GM19238 (cell line): ENCODE measurements around the gene TMEM53.
A peak's percentile ranks its signal among the peaks of the same experiment; 100 is the strongest.

ENCODE experiments used
- DNase-seq: peaks from one replicate; pipeline ENCODE4 v3.0.0; 2011; ENCODE audit warnings: low spot score; ENCODE audit not compliant: insufficient read length

Gene TMEM53

DNA sequence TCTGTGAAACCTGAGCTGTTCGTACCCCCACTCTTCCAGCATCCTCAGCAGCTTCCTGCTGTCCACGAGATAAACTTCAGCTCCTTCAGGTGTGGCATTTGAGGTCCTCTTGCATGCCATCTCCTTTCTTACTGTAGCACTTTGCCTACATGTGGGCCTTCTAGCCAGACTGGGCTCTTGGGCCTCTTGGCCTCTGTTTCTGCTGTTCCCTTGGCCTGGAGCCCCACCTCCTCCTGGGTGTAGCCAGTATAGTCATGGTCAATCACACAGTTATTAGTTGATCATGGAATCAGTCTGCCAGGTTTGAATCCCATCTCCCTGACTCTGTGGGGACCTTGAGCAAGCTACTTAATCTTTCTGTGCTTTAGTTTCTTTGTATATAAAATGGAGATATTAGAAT, 26.4 kb downstream of the TMEM53 start:
- no peak for DNase-seq

DNA sequence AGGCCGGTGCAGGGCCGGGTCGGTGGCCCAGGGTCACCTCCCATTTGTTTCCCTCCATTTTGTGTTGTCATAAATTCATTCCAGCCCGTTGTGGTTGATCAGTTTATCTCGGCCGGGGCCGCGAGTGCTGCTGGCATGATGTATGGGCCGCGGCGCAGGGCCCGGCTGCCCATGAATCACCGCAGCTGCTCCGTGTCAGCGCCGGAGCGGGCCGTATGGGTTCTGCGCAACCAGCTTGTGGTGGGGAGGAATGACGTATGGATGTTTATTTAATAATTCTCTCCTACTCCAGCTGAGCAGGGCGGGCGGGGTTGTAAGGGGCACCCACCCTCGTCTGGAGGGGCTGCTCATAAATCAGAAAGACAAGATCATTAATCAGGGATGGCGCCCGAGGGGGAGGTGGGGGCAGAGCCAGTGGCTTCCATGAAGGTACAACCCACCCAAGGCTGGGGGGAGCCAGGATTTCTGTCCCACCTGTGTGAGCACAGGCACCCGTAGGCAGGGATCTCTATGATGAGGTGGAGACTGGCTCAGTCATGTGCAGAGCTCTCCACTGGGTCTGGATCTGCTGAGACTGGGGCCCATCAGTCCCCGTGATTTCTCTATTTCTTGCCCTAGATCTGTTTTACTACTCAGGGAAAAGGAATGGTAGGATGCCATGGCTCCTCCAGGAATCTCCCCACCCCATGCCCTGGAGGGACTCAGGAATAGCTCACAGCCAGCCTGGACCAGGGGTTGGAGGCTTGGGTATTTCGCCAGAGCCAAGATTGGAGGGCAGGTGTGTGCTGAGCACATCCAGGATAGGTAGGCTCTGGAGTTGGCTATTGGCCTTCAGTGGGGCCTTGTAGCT, 27.8 kb downstream of the TMEM53 start:
- no peak for DNase-seq

DNA sequence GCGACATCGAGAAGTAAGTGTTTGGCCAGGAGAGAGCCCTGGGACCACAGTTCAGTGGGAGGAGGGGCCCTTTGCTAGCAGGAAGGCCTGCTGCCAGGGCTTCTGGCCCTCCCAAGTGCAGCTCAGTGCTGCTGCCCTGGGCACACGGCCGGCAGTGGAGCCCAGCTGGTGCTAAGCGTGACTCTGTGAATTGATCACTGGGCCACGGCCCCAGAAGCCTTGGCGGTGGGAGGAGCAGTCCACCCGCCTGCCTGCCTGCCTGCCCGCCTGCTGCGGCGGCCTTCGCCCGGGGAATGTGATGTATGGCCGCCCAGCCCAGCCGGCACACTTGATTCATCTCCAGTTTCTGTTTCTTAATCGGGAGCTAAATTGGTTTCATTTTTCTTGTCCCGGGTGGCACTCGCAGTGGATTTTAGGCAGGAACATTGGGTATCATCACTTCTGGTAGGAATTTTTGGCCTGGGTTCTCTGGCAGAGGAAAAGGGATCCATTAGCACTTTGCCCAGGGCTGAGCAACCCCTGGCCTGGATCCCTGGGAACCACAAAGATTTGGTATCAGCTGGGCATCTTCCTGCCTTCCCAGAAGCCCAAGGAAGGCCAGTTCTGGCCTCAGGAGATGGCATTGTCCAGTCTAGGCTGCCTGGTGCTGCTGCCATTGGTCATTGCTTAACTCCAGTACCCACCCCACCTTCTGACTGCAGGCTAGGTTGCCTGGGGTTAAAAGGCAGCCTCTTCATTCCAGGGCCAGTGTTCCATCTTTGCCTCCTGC, 28.6 kb downstream of the TMEM53 start:
- no peak for DNase-seq

DNA sequence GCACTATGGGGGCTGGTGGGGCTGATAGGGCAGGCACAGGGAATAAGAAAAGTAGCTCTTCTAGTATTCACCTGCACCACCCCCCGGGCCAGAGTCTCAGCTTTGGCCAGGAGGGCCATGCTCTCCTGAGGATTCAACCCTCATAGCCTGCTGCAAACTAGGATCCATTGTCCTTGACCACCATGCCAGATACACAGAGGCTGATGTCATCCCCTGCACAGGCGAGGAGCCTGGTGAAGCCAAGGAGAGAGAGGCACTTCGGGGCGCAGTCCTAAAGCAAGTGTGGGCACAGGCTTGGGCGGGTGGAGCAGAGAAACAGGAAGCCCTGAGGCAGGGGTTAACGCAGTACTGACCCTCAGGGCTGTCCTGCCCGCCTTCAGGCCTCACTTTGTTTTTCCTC, 29.5 kb downstream of the TMEM53 start:
- DNase-seq, result no peak

DNA sequence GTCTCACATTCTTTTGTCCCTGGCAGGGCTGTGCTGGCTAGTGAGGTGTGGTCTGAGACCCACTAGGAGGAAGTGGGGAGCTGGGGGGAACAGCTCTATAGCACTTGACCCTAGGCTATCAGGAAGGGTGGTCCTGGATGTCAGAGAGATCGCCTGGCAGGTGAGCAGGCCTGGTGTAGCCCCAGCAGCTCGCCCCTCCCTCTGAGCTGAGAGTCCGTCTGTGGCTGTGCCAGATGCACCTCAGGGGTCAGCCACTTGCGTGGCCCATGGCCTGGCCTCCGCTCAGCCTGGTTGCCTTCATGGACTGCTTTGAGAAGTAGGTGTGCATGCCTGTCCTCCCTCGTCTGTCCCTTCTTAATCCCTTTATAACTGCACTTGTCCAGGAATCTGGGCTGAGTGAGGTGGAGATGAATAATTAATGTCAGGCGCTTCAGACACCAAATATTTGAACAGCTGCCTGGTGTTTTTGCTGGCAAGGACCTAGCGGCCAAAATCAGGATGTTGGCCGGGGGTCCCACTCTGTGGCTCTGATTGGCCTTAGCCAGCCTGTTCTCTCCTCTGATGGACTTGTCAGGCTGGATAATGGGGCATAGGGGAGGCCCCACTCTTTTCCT, 30.5 kb downstream of the TMEM53 start:
- no peak for DNase-seq

DNA sequence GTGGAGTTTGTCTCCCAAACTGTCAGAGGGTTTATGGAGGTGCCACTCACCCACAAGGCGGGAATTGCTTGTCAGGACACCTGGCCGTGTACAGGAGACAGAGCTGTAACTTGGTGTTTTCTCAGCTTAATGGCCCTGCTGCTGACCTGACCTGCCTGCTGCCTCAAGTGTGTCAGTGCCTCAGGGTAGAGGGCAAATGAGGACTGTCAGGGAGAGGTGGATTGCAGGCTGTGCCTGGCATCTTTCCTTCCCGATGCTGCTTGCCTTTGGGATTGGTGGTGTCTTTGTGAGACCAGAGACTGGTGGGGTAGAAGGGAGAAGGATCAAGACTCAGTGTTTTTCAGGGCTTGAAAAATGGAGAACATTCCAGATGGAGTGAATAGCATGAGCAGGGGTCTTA, 31.4 kb downstream of the TMEM53 start:
- no peak for DNase-seq

DNA sequence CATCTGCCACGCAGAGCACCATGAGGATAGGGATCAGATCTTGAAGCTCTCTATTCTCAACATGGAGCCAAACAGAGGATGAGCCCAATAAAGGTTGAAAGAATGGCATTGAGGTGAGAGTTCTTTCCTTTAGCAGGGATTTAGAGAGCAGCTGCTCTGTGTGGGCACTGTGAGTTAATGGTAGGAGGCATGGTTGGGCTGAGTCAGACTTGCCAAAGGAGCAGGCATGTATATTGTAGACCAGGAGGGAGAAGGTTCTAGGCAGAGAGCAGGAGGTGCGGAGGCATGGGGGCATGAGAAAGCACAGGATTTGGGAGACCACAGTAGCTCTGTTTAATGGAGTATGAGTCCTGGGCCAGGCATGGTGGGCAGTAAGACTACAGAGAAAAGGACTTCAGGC, 32.0 kb downstream of the TMEM53 start:
- no peak for DNase-seq

DNA sequence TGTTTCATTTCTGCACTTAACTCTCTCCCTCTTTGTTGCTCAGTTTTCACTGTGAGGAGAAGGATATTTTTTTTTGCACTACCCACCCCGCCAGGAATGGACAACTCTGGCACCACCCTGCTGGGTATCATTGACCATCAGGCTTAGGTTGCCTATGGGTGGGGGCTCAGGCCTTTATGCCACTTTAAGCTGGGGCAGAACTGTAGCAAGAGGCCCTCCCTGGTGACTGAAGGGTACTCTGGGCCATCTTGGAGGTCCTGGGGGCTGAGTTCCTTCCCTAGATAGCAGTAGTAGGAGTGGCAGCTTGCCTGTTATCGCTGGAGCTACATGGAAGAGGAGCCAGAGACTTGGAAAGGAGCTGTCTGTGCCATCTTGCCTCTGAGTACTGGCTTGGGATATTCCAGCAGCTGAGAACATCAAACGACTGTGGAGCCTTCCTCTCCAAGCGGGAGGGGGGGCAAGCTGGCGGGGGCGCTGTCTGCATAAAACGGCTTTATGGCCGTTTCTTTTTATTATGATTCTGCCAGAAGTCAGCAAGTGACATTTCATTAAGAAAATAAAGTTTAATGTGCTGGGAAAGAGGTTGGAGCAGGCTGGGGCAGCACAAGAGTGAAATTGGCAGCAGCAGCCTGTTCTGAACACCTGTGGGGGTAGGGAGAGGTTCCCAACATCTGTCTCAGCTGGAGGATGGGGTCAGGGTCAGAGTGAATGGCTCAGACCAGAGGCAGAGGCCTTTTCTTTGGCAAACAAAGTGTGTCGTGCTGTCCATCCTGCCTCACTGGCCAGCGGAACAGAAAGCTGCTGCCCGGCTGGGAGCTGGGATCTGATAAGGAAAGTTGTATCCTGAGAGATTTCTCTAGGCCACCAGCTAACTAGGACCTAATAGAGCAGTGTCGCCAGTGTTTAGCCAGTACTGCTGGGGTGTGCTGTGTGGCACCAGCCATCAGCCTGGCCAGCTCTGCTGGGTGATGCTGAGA, 32.9 kb downstream of the TMEM53 start:
- no peak for DNase-seq

DNA sequence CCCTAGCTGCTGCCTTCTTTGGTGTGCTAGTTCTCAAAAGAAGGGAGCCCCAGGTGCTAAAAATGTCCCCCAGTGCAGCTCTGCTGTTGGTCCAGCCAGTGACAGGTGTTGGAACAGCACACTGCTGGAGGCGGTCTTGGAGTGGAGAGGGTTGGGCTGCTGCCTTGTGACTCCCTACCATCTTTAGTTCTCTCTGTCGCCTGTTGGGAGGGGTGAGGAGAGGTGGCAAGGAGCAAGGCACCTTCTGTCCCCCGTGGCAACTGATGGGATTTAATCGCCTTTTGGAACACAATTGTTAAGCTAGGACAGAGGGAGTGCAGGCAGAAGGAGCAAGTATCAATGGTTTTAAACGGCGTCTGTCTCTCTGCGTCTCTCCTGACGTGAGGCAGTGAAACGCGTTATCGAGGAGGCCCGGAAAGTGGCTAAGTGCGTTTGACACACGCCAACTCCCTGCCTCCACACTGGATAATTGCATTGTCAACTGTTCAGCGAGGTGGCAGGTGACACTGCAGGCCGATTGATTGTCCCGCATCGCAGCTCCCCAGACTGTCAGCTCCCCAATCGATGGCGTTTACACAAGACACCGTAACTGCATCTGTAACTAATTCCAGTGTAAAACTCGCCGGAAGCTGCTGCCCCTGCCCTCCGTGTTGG, 34.0 kb downstream of the TMEM53 start:
- DNase-seq, result no peak

DNA sequence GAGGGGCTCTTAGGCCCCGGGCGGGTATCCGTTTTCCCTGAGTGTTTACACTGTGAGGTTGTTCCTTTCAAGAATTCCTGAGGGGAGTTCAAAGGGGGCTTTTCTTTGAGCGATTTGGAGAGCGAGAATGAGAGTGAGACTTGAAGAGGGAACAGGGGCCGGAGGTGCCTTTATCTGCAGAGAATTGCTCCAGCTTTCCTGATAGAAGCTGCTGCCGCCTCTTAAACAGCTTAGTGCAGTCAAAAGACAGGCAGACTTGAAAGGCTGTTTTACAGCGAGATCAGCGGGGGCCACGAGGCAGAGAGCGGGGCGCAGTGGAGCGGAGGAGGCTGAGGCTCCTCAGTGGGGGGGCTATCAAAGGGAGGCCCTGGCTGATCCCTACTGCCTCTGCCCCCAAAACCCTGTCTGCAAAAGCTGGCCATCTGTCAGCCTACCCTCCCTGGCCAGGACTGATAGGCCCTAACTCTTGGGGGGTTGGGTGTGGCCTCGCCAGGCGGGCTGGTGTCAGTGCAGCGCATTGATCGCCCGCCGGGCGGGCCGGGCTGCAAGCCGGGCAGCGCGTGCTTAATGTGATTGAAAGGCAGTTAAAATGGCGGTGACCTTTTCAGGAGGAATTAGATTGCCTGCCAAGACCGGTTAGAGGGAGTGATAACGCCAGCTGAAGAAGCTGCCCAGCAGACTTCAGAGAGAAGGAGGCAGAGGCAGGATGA, 36.4 kb downstream of the TMEM53 start:
- no peak for DNase-seq

DNA sequence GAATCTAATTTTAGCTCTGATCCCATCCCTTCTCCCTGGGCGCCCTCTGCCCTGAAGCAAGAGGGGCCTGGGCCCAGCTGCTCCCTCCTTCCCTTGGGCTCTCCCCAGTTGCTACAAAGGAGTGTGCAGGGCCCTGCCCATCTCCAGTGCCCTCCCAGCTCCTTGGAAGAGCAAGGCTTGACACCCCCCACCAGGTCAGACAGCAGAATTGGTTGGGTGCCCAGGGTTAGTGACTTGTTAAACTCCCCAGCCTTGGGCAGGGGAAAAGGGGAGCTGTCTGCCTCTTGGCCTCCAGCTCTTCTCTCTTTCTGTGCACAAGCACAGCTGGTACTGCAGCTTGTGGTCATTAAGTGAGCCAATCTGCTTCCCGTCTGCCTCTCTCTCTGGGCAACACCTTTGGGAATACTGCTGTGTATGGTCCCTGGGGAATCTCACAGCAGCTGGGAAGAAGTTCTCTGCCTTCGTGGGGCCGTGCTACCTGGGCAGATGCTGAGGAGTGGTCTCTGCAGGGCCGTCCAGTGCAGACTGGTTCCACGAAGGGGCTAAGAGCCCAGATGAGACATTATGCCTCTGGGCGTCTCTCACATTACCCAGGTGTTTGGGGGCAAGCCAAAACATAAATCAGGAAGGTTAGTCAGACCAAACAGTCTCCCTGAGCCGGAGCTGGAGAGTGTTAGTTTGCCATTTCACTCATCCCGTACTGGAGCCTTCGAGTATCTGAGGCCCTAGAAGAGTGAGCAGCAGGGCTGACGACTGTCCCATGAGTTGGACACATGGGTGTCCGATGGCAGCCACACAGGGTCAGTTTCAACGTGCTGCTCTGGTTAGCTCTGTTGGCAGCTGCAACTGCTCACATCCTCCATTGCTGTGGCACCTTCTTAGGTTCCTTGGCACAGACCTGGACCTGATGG, 37.3 kb downstream of the TMEM53 start:
- DNase-seq, result no peak

DNA sequence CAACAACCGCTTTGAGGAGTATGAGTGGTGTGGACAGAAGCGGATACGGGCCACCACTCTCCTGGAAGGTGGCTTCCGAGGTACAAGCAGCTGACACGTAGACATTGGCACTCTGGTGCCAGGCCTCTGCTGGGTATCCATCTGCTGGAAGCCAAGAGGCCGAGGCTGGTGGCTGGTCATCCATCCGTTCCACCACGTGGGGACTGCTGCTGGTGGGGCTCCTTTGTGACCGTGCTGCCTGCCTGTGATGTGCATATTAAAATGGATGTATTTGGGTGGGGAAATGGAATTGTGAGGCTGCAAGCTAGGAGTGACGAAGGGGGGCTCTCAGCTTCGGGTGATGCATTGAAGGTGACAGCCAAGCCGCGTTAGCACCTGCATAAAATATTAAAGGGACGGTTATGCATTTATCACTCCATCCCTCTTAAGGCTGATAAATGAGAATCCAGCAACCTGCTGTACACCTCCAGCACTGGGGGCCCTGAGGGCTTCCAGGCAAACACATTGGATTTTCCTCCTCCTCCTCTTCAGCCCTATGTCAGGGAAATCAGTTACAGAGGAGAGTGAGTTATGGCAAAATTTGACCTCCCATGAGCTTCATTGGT, 38.1 kb downstream of the TMEM53 start:
- DNase-seq, result no peak

DNA sequence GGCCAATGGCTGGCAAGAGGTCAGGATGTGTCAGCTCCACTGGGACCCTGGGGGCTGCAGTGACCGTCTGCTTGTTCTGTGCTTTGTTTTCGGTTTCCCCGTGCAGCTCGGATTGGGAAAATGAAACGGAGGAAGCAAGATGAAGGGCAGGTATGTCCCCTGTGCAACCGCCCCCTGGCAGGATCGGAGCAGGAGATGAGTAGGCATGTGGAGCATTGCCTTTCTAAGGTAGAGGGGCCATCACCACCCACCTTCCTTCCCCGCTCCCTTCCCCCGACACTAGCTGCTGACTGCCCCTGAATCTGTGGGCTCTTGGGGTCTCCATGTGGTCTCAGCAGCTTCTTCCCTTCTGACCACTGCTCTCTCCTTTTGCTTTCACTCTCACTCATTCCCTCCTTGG, 38.8 kb downstream of the TMEM53 start:
- no peak for DNase-seq

DNA sequence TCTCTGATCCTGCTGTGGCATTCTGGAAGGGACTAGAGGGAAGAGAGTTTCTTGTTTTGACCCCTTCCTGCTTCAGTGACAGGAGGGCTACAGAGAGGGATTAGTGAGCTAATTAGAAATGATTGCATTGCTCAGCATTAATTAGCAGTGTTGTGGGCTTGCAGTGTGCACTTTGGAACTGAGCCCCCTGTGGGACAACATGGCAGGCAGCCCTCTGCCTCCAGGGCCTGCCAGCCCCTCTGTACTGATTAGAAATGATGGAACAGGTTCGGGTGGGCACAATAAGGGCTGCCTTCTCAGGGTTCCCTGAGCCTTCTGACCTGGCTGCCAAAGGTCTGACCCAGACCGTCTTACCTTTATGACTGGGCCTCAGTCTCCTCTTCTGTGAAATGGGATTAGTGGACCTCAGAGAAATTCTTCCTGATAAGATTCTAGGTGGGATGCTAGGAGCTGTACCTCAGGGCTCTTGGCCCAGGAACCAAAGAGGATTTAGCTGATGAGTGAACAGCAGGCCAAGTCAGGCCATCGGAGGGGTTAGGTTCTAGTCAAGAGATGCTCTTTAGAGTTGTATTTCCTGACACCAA, 39.6 kb downstream of the TMEM53 start:
- DNase-seq, result no peak

DNA sequence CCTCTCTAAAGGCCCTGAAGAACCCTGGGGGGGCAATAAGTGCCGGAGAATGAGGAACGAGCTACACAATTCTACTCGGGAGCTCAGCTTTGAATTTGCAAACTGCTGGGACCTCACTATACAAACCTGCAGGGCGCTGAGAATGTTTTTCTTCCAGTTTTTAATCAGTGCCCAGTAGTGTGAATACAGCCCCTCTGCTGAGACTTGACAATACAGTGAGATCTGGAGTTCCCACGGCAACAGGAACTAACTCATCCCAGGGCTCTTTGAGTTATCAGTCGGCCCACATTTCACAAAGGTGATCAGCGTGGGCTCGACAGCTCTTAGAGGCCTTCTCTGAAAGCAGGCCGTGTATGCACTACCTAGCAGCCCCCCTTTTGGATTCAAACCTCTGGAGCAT, 41.7 kb downstream of the TMEM53 start:
- no peak for DNase-seq

DNA sequence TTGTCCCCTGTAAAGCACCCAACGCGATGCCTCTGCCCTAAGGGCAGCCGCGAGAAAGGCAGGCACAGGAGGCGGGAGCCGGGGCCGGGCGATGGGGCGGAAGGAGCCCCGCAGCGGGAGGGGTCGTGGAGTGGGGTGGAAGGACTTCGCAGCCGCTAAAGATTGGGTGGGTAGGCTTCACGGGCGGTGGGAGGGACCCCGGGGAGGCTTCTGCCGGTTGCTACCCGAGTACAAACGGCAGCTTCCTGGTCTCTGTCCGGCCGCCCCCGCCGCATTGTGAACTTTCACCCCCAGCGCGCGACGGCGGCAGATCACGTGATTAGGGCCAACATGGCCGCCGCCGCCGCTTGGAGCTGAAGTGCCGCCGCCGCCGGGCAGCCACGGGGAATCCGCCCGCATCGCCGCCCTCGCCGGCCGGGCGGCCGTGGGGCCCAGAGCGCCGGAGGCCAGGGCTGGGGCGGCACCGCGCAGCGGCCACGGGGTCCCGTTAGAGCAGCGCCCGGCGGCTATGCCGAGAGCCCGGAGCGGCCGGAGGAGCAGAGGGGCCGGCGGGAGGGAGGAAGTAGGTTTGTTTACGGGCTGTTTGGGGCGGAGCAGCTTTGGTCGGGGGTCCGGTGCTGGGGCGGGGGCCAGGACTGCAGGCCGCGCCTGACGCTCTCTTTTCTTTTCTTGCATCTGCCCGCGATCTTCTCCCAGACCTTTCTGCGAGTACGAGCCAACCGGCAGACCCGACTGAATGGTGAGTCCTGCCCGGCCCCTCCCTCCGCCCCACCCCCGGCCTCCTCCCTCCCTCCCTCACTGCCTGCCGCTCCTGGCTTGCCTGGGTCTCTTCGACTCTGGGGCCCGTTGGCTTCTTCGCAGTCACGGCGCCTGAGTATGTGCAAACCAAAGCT, 42.4 kb downstream of the TMEM53 start:
- peak; percentile 98 for DNase-seq

DNA sequence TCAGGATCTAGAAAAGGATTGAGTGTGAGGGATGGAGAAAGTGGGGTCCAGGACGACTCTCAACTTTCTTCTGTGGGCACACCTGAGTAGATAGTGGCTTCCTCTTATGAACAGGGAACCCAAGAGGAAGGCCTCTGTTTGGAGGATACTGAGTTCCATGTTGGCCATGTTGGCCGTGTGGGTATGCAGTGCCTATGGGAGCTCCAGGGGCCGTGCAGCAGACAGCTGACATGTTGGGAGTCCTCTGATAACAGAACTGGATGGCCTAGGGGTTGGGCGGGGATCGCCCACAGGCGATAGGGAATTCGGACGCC, 43.0 kb downstream of the TMEM53 start:
- peak; percentile 23 for DNase-seq
